HG02870 (cell line): ENCODE measurements around the gene CAMKK2.
A peak's percentile ranks its signal among the peaks of the same experiment; 100 is the strongest.
"Not testable (repeated sequence)": the region's sequence is repeated elsewhere in the genome, so short reads cannot be mapped to it uniquely, and the experiment has no call there.

Experiments
- ATAC-seq: cut with Tn5 transposase; IDR thresholded peaks from one replicate; pipeline ENCODE4 v1.9.1; 2021; ENCODE audit warnings: mild to moderate bottlenecking, moderate library complexity; ENCODE audit not compliant: unreplicated experiment

Gene CAMKK2

GRCh38 chr12:121250359-121250758 lies 46.1 kb downstream of the CAMKK2 start:
- ATAC-seq = no peak

- peak; percentile 79 for ATAC-seq
Observed at GRCh38 chr12:121248622-121249021, 47.9 kb downstream of the CAMKK2 start.

- ATAC-seq = no peak
Observed at GRCh38 chr12:121246893-121247557, 49.5 kb downstream of the CAMKK2 start.

- no peak for ATAC-seq
Observed at GRCh38 chr12:121245951-121246350, 50.6 kb downstream of the CAMKK2 start.

- no peak for ATAC-seq
Observed at GRCh38 chr12:121245031-121245430, 51.5 kb downstream of the CAMKK2 start.

- ATAC-seq = no peak
Observed at GRCh38 chr12:121241156-121241970, 55.1 kb downstream of the CAMKK2 start.

- ATAC-seq = no peak
Observed at GRCh38 chr12:121240484-121241101, 55.9 kb downstream of the CAMKK2 start.

- no peak for ATAC-seq
Observed at GRCh38 chr12:121240062-121240420, 56.5 kb downstream of the CAMKK2 start.

- no peak for ATAC-seq
Observed at GRCh38 chr12:121239351-121240061, 57.0 kb downstream of the CAMKK2 start.

GRCh38 chr12:121238604-121239350 lies 57.7 kb downstream of the CAMKK2 start:
- no peak for ATAC-seq

- ATAC-seq = no peak
Observed at GRCh38 chr12:121238086-121238485, 58.4 kb downstream of the CAMKK2 start.

GRCh38 chr12:121237415-121237814 lies 59.1 kb downstream of the CAMKK2 start:
- no peak for ATAC-seq

GRCh38 chr12:121236776-121237175 lies 59.7 kb downstream of the CAMKK2 start:
- no peak for ATAC-seq

- ATAC-seq = no peak
Observed at GRCh38 chr12:121233628-121234020, 62.9 kb downstream of the CAMKK2 start.

- ATAC-seq = no peak
Observed at GRCh38 chr12:121232977-121233627, 63.4 kb downstream of the CAMKK2 start.

- no peak for ATAC-seq
Observed at GRCh38 chr12:121232163-121232562, 64.3 kb downstream of the CAMKK2 start.

- ATAC-seq = no peak
Observed at GRCh38 chr12:121230538-121230907, 66.0 kb downstream of the CAMKK2 start.

- not testable (repeated sequence) for ATAC-seq
Observed at GRCh38 chr12:121229826-121230537, 66.5 kb downstream of the CAMKK2 start.

- no peak for ATAC-seq
Observed at GRCh38 chr12:121228919-121229665, 67.4 kb downstream of the CAMKK2 start.
